GM12892 (cell line): Measurements from ENCODE around the gene ITGA3.

Experiments used
- POLR2A ChIP-seq: IDR thresholded peaks from 2 replicates; pipeline ENCODE4 v1.6.1; 2011; ENCODE audit warnings: low read depth, low read length, control low read depth
- POLR2AphosphoS5 ChIP-seq: IDR thresholded peaks from 2 replicates; pipeline ENCODE4 v1.6.1; 2011; ENCODE audit warnings: low read depth, low read length, control low read depth
- TAF1 ChIP-seq: IDR thresholded peaks from 2 replicates; pipeline ENCODE4 v1.6.1; 2011; ENCODE audit warnings: low read depth, mild to moderate bottlenecking, control low read depth, low read length, borderline replicate concordance

GRCh38 chr17:50108556-50108955, 52.6 kb downstream of the ITGA3 start:
- TF ChIP-seq POLR2A (no peak), TAF1 (no peak), POLR2AphosphoS5 (no peak)
